Testis (tissue), 2 donors: Measurements from ENCODE around the gene WDR27.

Source experiments
- POLR2A ChIP-seq: fragments of 450-650 bp; IDR thresholded peaks from one replicate; pipeline ENCODE4 v1.6.1; 2017; ENCODE audit warnings: antibody characterized with exemption, mild to moderate bottlenecking, moderate library complexity
- TF ChIP-seq, protein P1 (sequence below), 3 experiments: fragments of 450-650 bp in 2 of 3; fragments of 200-600 bp in 1 of 3; sonication (generic) in 1 of 3; IDR thresholded peaks; one replicate each; pipeline ENCODE4 v1.5.1; 2016 to 2019; ENCODE audit warnings: antibody characterized with exemption in 3 of 3, mild to moderate bottlenecking in 2 of 3, moderate library complexity in 1 of 3

DNA sequence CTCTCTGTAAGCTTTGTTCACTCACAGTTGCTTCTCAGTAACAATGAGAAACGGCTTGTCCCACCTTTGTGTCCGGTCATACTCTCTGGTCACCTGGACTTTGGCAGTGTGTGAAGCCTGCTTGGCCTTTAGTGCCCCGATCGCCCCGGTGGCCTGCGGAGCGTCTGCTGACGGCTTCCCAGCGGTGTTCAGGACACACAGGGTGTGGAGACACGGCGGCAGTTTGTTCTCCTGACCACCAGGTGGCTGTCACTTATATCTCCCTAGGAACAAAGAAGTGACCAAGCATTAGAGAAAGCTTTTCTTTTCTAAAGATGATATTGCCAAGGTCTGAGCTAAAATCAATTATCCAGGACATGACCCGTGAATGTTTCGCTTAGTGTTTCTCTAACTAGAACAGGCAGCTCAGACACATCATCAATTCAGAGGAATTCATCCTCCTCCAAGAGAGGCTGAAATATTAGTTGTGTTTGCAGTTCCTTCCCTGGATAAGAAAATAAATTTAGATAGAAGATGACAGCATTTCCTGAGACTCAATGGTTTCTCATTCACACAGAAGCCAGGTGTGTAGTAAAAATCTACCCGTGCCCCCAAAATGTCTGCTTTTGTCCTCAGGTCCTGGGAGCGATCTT, 280.8 kb downstream of the WDR27 start:
- TF ChIP-seq, protein P1, sequence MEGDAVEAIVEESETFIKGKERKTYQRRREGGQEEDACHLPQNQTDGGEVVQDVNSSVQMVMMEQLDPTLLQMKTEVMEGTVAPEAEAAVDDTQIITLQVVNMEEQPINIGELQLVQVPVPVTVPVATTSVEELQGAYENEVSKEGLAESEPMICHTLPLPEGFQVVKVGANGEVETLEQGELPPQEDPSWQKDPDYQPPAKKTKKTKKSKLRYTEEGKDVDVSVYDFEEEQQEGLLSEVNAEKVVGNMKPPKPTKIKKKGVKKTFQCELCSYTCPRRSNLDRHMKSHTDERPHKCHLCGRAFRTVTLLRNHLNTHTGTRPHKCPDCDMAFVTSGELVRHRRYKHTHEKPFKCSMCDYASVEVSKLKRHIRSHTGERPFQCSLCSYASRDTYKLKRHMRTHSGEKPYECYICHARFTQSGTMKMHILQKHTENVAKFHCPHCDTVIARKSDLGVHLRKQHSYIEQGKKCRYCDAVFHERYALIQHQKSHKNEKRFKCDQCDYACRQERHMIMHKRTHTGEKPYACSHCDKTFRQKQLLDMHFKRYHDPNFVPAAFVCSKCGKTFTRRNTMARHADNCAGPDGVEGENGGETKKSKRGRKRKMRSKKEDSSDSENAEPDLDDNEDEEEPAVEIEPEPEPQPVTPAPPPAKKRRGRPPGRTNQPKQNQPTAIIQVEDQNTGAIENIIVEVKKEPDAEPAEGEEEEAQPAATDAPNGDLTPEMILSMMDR (IDR thresholded peaks at IDR 0.05) = peak in 2 of 3 experiments; percentile 4 to 11
- no peak for TF ChIP-seq POLR2A
